ENCODE data around the gene TPSB2. TPM values are rescaled to one million over a fixed set of nuclear protein-coding genes. Genes with fewer than 3 reads are reported as not detected.

Gene TPSB2
- not detected in 2 replicates for total RNA-seq

GRCh38 chr16:1230084-1230470 is at the start of gene TPSB2:
Gene TPSB2 (minus strand): TSS chr16:1230184. CDS start chr16:1229951, 233 bp downstream.

GRCh38 chr16:1255276-1256122 is 25.5 kb upstream of the TPSB2 start, which contains the start of gene TPSD1:
Gene TPSD1 (plus strand): TSS chr16:1256069. CDS start chr16:1256281, 212 bp downstream.

GRCh38 chr16:1240436-1240835 is 10.5 kb upstream of the TPSB2 start, which contains the start of gene TPSAB1:
Gene TPSAB1 (plus strand): TSS chr16:1240705. CDS start chr16:1240939, 234 bp downstream.

GRCh38 chr16:1225051-1225451 is 4.9 kb downstream of the TPSB2 start, which contains the start of gene TPSG1:
Gene TPSG1 (minus strand): TSS chr16:1225268. CDS start chr16:1225252, 16 bp downstream.

Other genes with a start within 250 kb of the TPSB2 start
- 2.8 and 5.4 TPM in 2 replicates for gene SOX8, start 248.4 kb downstream of the TPSB2 start, total RNA-seq
- 1.4 TPM in 1 of 2 replicates, not detected in the other for gene SSTR5, start 157.4 kb downstream of the TPSB2 start, total RNA-seq
- not detected in 2 replicates for gene C1QTNF8, start 133.9 kb downstream of the TPSB2 start, total RNA-seq
- gene CACNA1H, start 77.1 kb downstream of the TPSB2 start, total RNA-seq = 0.81 and 1.1 TPM in 2 replicates
- not detected in 2 replicates for gene TPSG1, start 4.9 kb downstream of the TPSB2 start, total RNA-seq
- not detected in 2 replicates for gene TPSAB1, start 10.5 kb upstream of the TPSB2 start, total RNA-seq
- gene TPSD1, start 25.9 kb upstream of the TPSB2 start, total RNA-seq = not detected in 2 replicates
- gene UBE2I, start 79.5 kb upstream of the TPSB2 start, total RNA-seq = 38.5 and 48.8 TPM in 2 replicates
- 1.8 and 4.7 TPM in 2 replicates for gene BAIAP3, start 103.5 kb upstream of the TPSB2 start, total RNA-seq
- gene TSR3, start 121.7 kb upstream of the TPSB2 start, total RNA-seq = 63.0 and 88.6 TPM in 2 replicates
- gene GNPTG, start 121.7 kb upstream of the TPSB2 start, total RNA-seq = 67.3 and 73.7 TPM in 2 replicates
- 23.3 and 27.6 TPM in 2 replicates for gene UNKL, start 184.5 kb upstream of the TPSB2 start, total RNA-seq
- 15.2 and 18.0 TPM in 2 replicates for gene UQCC4, start 190.6 kb upstream of the TPSB2 start, total RNA-seq
- gene PERCC1, start 200.9 kb upstream of the TPSB2 start, total RNA-seq = not detected in 2 replicates
- gene CCDC154, start 214.4 kb upstream of the TPSB2 start, total RNA-seq = not detected in 2 replicates
- 33.6 and 39.5 TPM in 2 replicates for gene CLCN7, start 244.8 kb upstream of the TPSB2 start, total RNA-seq